Measurements from ENCODE around the gene LCAT.

LCAT gene

DNA sequence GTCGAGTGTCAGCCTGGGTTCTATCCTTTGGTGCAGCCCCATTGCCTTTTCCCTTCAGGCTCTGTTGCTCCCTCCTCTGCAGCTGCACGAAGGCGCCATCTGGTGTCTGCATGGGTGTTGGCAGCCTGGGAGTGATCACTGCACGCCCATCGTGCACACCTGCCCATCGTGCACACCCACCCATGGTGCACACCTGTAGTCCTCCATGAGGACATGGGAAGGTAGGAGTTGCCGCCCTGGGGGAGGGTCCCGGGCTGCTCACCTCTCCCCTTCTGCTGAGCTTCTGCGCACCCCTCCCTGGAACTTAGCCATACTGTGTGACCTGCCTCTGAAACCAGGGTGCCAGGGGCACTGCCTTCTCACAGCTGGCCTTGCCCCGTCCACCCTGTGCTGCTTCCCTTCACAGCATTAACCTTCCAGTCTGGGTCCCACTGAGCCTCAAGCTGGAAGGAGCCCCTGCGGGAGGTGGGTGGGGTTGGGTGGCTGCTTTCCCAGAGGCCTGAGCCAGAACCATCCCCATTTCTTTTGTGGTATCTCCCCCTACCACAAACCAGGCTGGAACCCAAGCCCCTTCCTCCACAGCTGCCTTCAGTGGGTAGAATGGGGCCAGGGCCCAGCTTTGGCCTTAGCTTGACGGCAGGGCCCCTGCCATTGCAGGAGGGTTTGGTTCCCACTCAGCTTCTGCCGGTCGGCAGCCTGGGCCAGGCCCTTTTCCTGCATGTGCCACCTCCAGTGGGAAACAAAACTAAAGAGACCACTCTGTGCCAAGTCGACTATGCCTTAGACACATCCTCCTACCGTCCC, 15.2 kb downstream of the LCAT start:
- Histone ChIP-seq H3K4me3 (no peak overlapping the region), H3K27ac (no peak overlapping the region)
- TF ChIP-seq, protein P1, sequence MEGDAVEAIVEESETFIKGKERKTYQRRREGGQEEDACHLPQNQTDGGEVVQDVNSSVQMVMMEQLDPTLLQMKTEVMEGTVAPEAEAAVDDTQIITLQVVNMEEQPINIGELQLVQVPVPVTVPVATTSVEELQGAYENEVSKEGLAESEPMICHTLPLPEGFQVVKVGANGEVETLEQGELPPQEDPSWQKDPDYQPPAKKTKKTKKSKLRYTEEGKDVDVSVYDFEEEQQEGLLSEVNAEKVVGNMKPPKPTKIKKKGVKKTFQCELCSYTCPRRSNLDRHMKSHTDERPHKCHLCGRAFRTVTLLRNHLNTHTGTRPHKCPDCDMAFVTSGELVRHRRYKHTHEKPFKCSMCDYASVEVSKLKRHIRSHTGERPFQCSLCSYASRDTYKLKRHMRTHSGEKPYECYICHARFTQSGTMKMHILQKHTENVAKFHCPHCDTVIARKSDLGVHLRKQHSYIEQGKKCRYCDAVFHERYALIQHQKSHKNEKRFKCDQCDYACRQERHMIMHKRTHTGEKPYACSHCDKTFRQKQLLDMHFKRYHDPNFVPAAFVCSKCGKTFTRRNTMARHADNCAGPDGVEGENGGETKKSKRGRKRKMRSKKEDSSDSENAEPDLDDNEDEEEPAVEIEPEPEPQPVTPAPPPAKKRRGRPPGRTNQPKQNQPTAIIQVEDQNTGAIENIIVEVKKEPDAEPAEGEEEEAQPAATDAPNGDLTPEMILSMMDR (IDR thresholded peaks at IDR 0.05) = peak; percentile 80
- DNase-seq (ENCODE audit: low spot score) = no peak

DNA sequence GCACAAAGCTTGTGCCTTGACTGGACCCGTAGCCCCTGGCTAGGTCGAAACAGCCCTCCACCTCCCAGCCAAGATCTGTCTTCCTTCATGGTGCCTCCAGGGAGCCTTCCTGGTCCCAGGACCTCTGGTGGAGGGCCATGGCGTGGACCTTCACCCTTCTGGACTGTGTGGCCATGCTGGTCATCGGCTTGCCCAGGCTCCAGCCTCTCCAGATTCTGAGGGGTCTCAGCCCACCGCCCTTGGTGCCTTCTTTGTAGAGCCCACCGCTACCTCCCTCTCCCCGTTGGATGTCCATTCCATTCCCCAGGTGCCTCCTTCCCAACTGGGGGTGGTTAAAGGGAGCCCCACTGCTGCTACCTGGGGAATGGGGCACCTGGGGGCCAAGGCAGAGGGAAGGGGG, 15.8 kb downstream of the LCAT start:
- Histone ChIP-seq H3K4me3 (no peak overlapping the region), H3K27ac (no peak overlapping the region)
- DNase-seq (ENCODE audit: low spot score) = no peak
- TF ChIP-seq, protein P1 (IDR thresholded peaks at IDR 0.05) = no peak

DNA sequence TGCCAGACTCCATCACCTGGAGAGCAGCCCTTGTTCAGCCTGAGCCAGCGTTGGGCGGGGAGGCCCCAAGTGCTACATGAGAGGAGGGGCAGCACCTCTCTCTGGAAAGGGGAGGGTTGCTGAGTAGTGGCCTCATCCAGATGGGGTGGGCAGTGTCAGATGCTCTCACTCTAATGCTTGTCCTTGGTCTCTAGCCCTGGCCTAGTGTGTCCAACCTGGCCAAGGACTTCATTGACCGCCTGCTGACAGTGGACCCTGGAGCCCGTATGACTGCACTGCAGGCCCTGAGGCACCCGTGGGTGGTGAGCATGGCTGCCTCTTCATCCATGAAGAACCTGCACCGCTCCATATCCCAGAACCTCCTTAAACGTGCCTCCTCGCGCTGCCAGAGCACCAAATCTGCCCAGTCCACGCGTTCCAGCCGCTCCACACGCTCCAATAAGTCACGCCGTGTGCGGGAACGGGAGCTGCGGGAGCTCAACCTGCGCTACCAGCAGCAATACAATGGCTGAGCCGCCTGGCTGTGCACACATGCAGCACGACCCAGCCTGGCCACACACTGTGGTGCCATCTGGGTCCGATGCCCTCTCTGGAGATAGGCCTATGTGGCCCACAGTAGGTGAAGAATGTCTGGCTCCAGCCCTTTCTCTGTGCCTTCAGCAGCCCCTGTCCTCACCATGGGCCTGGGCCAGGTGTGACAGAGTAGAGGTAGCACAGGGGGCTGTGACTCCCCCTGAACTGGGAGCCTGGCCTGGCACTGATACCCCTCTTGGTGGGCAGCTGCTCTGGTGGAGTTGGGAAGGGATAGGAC, 16.6 kb downstream of the LCAT start:
- no peak overlapping the region for H3K4me3 ChIP-seq
- no peak for DNase-seq (ENCODE audit: low spot score)
- TF ChIP-seq, protein P1 (IDR thresholded peaks at IDR 0.05) = no peak
- peak overlapping the region in 1 of 2 donors; percentile 62 for H3K27ac ChIP-seq

DNA sequence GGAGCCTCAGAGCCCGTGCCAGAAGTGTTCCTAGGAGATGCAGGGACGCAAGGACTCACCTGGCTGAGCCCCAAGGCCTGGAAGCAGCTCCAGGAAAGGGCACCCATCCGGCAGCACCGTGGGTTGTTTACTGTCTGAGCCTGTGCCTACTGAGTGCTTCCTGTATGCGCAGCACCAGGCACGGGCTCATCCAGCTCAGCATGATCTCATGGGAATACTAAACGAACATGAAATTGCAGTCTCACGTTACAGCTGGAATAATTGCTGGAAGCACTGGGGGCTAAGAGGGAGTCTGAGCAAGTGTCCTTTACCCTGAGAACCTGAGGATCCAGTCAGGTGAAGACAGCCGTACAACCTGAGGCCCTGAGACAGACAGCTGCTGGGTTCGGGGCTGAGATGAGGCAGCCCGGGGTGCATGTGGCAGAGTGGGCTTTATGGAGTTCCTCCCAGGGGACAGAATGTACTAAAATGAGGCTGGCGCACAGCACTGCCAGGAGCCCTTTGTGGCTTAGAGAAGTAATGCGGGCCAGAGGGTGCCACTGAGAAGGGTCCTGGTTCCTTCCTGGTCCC, 17.7 kb downstream of the LCAT start:
- H3K4me3 ChIP-seq = peak overlapping the region; percentile 16
- DNase-seq (ENCODE audit: low spot score) = no peak
- H3K27ac ChIP-seq = peak overlapping the region; percentile 62 to 76
- TF ChIP-seq, protein P1 (IDR thresholded peaks at IDR 0.05) = peak; percentile 13

DNA sequence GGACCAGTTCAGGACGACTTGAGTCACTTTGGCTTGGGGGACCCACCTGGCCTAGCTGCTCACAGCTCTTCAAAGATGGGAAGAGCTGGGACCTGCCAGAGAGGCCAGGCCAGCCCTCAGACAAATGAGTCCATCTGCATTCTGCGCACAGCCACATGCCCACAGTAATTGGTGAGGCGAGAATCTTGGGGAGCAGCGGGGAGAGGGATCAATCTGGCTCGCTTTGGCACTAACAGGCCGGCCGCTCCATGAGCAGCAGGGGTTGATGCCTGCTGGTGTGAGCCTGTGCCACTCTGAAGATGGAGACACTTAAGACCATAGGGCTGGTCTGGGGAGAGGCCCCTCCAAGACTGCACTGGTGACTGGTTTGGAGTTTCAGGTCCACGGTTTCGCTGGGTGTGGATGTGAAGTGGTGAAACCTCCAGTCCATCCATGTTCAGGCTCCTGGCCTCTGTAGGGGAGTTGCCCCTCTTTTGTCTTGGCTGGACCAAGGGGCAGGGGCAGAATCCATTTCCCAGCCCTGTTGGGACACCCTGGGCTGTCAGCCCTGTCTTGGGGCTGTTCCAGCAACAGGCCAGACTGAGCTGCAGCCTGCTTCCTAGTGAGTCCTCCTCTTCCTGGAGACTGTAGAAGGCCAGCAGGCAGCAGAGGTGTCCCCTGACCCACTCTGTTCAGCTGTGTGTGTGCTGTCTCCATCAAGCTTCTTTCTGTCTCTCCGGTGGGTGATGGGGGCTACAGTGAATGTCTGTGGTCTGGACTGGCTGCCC, 19.6 kb downstream of the LCAT start:
- Histone ChIP-seq H3K4me3 (no peak overlapping the region), H3K27ac (no peak overlapping the region)
- no peak for DNase-seq (ENCODE audit: low spot score)
- TF ChIP-seq, protein P1 (IDR thresholded peaks at IDR 0.05) = no peak

DNA sequence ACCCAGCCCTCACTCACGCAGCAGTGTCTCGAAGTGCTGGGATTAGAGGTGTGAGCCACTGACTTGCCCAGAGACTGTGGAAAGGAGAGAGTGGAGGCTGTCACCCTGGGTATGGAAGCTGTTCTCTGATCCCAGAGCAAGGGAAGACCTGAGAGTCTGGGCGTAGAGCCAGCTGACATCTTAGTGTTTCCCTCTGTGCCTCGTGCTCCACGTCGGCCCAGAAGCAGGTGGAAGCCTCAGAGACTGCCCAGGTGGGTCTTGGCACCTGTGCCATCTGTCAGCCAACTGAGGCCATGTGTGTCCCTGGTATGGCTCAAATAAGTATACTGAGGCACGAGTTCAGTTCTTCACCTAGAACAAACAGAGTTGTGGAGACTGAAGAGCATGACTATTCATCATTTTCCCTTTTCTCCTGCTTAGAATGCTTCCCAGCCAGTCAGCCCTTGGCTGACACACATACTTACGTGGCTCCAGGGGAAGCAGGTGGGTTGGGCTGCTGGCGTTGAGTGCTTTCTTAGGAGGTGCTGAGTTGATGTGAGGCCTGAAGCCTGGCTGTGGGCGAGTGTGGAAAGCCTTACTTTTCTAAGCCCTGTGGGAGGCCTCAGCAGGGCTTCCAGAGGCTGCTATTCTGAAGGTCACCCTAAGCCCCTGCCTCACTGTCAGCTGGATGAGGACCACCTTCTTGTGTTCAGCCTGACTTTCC, 20.4 kb downstream of the LCAT start:
- Histone ChIP-seq H3K27ac (no peak overlapping the region), H3K4me3 (no peak overlapping the region)
- TF ChIP-seq, protein P1 (IDR thresholded peaks at IDR 0.05) = no peak
- DNase-seq (ENCODE audit: low spot score) = no peak
